ENCODE results near the gene FCN1. TPM values are rescaled to one million over a fixed set of nuclear protein-coding genes. Genes with fewer than 3 reads are reported as not detected.
A peak's percentile ranks its signal among the peaks of the same experiment; 100 is the strongest.

The FCN1 gene
- polyA plus RNA-seq, 12 donors: 2.0 to 25.6 (median 2.9) TPM; not detected in 2

DNA sequence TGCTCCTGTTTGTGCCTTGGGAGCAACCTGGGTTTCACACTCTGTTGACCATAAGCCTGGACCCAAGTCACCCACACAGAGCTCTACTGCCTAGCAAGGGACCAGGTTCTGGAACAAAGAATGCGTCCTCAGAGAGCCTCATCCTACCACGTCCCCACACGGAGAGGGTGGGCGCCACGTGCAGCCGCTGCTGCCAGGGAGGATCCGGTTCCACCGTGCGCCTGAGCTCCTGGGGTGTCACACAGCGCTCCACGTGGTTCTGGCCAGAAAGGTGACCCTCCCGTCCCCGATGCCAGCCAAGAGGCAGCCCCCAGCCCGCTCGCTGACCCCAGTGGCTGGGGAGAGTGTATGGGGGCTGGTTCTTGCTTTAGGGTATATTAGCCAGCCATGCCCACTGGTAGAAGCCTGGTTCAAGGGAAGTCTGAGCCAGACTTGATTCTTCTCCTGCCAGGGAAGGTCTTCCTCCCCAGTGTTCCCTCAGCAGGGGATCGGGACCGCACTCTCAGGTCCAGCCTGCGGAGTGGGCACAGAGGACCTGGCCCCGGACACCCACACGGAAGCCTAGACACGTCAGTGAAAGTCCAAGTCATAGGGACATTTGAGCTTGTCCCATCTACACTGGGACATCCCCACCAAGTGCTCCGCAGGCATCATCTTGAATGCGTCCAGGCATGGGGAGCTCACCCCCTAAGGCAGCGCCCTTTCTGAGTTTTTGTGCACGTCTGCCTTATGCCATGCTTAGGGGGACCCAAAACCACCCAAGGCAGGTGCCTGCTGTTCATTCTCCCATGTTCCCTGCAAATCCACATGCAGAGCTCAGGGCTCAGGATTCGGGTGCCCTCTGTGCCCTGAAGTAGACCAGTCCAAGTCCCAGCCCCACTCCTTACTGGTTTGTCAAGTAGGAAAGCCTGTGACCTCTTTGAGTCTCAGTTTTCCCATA lies 2.4 kb downstream of the FCN1 start:
- DNase-seq: no peak

- no peak for DNase-seq
Measured at GRCh38 chr9:134914501-134914834, 3.2 kb downstream of the FCN1 start.

DNA sequence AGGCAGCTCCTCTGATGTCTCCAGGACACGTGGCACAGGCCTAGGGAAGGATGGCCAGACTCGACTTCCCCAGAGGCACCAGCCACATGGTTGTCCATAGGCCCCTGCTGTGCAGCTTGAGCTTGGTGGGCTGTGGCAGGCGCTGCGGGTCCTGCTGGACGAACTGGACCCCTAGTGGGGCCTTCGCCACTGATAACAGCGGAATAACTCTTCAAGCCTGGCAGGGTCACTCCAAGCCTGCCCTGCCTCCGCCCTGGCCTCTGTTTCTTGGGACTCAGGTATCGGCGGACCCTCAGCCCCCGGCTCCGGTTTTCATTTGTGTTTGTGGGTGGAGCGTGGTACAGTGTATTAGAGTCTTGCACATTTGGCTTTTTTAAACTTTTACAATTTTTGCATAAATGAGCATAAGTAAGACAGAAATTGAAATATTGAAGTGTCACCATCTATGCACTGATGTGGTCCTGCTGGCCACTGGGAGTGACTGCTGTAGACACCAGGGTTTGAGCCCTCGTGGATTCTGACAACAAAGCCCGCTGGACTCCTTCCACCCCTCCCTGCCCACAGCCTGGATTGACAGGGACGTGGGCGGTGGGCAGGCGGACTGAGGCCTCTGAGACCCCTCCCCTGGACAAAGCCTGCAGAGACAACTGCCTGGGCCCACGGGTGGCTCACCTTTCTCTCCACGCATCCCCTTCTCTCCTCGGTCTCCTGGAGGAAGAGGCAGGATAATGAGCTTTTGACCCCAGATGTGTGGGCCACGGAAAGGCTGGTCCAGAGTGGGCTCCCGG lies 3.8 kb downstream of the FCN1 start:
- DNase-seq: no peak

DNA sequence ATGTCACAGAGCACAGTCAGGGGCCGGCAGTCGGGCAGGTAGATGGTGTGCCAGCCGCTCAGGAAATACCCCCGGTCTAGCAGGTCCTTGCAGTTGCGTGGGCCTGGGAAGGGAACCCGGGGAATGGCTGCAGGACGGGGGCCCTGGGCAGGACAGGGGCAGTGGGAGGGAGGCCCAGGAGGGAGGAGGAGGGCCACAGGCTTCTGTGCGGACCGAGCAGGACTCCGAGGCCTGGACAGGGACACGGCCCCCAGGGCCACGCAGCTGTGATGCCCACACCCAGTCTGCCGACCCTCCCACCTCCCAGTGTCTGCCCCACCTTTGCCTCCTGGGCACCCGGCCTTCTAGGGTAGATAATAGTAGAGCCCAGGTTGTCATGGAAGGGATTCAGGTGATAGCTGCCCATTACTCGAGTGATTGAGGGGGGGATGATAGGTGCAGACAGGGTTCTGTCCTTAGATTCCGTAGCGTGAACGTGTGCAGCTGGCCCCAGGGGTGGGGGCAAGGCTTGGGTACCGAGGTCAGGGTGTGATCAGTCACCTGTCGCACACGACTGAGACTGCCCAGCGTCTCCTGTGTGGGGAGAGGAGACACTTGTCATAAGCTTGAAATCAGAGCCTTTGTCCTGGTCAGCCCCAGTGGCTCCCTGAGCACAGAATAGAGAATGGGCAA lies 4.5 kb downstream of the FCN1 start:
- DNase-seq: no peak

- DNase-seq: no peak
Measured at GRCh38 chr9:134912126-134912840, 5.4 kb downstream of the FCN1 start.

DNA sequence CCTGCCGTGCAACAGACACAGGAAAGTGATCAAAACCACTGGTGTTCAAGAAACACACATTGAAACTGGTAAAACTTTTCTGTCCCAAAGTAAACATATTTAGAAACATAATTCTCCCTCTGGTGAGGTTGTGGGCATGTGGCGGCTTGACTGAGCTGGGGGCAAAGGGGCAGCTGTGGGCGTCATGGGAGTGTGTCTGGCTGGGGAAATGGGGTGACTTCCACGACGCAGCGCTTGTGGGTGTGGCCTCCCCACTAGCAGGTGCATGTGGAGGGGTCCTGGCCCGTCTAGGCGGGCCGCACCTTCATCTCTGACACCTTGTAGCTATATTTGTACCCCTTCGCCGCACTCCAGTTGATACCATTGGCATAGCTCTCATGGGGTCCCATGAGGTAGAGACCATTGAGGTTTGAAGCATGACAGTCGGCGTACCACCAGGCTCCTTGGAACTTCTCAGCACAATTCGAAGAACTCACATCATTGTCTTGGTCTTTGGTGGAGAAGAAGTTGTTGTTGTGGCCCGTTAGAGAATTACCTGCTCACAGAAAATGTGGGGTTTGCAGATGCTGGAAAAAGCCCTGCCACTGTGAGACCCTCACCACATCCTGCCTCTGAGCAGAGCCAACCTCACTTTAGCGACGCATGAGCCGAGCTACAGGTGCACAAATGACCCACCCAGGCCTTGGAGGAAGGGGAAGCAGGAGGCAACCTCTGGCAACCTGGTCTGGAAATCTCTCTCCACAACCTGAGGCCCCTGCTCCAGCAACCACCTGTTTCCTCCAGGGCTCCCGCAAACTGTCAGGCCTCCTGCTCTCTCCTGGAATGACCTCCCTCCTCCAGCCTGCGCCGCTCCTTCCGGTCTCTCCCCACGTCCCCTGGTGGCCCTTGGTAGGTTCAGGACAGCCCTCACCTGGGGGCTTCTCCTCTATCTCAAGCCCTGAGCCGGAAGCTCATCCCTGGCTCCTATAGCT lies 7.9 kb downstream of the FCN1 start:
- no peak for DNase-seq

- DNase-seq: no peak
Measured at GRCh38 chr9:134908524-134909309, 9.0 kb downstream of the FCN1 start.

- DNase-seq: no peak
Measured at GRCh38 chr9:134902936-134903335, 14.8 kb downstream of the FCN1 start.

GRCh38 chr9:134899818-134900217 lies 17.9 kb downstream of the FCN1 start:
- DNase-seq: no peak

DNA sequence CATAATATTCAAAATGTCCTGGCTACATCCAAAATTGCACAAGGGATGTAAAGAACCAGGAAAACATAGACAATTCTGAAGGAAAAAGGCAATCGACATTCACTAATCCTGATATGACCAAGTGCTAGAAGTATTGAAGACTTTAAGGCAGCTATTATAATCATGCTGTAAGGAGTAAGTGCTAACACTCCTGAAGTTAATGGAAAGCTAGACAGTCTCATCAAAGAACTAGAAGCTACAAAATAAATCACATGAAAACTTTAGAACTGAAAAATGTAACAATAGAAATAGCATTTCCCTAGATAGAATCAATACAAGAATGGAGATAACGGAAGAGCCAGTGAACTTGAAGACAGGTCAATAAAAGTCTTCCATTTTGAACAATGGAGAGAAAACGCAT lies 18.5 kb downstream of the FCN1 start:
- DNase-seq: no peak

GRCh38 chr9:134898319-134898718 lies 19.4 kb downstream of the FCN1 start:
- no peak for DNase-seq

- no peak for DNase-seq
Measured at GRCh38 chr9:134897584-134898170, 20.0 kb downstream of the FCN1 start.

- DNase-seq: no peak
Measured at GRCh38 chr9:134896834-134897583, 20.7 kb downstream of the FCN1 start.

DNA sequence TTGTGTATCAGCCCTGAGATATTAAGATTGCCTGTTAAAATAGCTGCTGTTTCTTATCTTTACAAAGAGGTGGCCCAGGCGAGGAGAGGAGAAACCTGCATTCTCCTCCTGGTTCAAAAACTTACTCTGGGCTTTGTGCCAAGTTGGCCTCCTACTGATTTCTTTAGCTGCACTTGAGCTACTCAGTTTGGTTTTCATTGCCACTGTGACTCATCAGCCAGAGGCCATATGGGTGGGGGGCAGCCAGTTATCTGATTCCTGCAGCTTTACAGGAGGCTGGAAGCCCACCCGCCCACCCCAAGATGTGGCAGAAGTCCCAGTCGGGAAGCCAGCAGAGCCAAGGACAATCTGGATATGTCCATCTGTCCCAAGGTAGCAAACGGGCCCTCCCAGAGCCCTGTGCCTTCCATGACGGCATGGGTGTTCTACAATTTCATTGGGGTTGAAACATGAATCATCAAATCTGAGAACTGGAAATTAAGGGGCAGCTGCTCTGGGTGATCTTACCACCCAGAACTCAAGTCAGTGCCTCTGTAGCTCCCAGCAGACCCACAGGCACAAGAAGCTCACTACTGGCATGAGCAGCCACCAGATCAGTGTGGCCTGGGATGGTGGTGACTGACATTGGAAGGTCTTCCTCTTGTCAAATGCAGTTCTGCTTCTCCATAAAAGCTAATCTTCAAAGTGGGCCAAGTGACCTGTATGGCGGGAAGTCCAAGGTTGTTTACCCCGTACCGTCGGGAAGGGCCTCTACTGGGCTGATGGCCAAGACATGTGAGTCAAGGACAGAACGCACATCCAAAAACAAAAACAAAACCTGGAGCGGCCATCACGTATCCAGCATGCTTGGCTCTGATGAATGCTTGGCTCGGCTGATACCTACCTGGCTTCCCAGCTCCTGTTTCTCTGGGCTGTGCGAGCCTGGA lies 21.5 kb downstream of the FCN1 start:
- DNase-seq: peak; percentile 56

DNA sequence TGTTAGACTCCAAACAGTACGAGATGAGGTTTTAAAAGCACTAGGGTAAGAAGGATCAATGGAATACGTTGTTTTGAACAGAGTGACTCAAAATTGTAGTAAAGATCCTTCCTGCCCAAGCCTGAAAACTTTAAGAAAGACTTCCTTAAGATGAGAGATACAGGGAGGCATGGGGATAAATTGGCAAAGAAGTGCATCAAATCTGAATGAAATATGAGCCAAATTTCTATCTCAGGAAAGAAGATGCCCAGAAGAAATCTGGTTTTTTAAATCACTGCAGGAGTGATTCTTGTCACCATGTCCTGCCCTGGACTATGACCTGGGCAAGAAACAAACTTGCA lies 22.2 kb downstream of the FCN1 start:
- no peak for DNase-seq

- no peak for DNase-seq
Measured at GRCh38 chr9:134895097-134895496, 22.6 kb downstream of the FCN1 start.

- DNase-seq: no peak
Measured at GRCh38 chr9:134894136-134894860, 23.4 kb downstream of the FCN1 start.
